Measurements from ENCODE around the gene ESPN.

ESPN gene

DNA sequence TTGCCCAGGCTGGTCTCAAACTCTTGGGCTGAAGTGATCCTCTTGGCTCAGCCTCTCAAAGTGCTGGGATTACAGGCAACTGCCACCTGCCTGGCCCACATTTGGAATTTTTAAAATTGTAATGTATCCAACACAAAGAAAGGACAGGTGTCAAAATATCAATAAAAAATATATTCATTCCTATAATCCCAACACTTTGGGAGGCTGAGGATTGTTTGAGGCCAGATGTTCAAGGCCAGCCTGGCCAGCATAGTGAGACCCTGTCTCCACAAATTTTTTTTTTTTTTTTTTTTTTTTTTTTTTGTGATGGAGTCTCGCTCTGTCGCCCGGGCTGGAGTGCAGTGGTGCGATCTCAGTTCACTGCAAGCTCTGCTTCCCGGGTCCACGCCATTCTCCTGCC, 14.8 kb upstream of the ESPN start:
- DNase-seq (ENCODE audit: low read depth, low spot score), result no peak

DNA sequence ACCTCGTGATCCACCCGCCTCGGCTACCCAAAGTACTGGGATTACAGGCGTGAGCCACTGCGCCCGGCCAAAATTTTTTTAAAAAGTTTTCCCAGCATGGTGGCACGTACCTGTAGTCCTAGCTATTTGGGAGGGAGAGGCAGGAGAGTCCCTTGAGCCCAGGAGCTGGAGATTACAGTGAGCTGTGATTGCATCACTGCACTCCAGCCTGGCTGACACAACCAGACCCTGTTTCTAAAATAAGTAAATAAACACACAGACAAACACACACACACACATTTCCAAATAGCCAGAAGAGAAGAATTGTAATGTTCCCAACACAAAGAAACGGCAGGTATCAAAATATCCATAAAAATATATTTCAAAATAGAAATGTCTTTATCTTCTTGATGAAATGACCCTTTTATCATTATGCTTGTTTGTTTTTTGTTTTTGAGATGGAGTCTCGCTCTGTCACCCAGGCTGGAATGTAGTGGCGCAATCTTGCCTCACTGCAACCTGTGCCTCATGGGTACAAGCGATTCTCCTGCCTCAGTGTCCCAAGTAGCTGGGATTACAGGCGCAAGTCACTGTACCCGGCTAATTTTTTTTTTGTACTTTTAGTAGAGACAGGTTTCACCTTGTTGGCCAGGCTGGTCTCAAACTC, 14.2 kb upstream of the ESPN start:
- no peak for DNase-seq (ENCODE audit: low read depth, low spot score)

DNA sequence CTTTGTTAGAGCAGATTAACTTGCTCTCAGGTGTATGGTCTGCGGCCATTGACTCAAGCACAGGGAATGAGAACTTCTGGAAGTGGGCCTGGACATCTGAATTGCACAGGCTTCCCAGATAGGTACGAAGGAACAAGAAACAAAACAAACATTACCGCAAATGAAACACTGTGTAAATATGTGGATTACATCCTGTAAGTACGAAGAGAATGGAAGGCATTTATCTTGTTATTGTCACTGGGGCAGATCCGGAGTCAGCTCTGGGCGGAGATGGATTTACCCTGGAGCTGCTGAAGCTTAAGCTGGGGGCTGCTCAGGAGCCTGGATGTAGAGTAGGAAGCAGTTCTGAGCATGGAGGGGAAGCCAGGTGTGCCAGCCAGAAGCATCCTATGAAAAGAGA, 11.7 kb upstream of the ESPN start:
- DNase-seq (ENCODE audit: low read depth, low spot score), result no peak

DNA sequence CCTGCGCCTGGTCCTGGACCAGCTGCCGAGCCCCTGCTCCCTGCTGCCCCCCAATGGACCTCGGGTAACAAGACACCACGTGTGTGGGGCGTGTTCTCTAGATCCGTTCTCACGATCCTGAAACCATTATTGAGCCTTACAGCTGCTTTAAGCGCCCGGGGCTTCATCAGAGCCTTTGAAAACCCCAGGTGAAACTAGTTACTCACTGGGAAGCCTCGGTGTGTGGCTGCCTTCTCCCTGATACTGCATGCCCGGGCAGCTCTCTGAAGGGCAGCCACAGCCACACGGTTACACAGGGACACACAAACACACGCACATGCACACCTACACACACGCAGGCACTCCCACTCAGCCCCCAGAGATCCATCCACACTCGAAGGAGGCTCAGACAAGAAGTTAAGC, 10.1 kb upstream of the ESPN start:
- peak; percentile 92 for DNase-seq (ENCODE audit: low read depth, low spot score)

DNA sequence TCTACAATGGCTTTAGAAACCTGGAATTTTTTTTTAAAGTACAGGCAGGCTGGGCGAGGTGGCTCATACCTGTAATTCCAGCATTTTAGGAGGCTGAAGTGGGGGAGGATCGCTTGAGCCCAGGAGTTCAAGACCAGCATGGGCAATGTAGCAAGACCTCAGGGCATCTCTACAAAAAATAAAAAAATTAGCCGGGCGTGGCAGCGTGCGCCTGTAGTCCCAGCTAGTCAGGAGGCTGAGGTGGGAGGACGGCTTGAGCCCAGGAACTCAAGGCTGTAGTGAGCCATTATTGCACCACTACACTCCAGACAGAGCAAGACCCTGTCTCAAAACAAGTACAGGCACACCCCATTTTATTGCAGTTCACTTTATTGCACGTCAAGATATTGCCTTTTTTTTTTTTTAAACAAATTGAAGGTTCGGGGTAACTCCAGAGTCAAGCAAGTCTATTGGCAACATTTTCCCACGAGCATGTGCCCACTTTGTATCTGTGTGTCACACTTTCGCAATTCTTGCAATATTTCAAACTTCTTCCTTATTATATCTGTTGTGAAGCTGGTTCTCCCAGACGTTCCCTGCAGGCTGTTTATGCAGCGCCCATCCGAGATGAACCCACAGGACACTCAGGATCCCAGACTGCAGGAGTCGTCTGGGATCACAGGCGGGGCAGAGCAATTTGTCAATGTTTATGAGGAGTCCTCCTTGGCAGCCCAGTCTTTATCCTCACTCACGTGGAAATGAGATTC, 9.5 kb upstream of the ESPN start:
- DNase-seq (ENCODE audit: low read depth, low spot score), result no peak

DNA sequence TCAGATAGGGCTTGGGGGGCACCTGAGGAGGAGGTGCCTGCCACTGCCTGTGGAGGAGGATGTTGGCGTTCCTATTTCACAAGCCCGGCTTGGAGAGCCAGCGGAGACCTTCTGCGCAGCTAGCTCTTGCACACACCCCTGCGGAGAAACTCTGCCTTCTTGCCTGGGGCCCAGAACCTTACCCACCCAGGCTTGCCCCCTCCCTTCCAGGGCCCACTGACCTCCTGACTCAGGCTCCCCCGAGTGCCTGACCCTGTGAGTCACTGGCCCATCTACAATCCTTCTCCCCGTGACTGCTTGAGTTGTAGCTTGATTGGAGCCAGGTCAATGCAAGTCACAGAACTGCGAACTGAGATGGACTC, 8.3 kb upstream of the ESPN start:
- no peak for DNase-seq (ENCODE audit: low read depth, low spot score)

DNA sequence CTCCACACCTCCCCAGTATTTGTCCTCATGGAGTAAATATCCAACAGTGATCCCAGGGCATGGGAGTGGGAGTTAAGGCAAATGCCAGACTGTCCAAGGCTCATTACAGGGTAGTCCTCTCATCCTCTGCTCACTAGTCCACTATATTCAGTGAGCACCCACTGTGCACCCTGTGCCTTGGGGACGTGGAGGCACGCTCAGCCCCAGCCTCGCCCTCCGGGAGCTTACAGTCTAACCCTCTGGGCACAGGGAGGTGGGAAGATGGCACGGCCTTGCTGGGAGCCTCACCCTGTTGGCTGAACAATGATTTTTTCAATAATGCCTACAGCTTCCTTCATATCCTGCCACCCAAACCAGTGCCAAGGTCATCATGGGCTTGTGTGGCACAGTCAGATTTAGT, 7.7 kb upstream of the ESPN start:
- no peak for DNase-seq (ENCODE audit: low read depth, low spot score)

DNA sequence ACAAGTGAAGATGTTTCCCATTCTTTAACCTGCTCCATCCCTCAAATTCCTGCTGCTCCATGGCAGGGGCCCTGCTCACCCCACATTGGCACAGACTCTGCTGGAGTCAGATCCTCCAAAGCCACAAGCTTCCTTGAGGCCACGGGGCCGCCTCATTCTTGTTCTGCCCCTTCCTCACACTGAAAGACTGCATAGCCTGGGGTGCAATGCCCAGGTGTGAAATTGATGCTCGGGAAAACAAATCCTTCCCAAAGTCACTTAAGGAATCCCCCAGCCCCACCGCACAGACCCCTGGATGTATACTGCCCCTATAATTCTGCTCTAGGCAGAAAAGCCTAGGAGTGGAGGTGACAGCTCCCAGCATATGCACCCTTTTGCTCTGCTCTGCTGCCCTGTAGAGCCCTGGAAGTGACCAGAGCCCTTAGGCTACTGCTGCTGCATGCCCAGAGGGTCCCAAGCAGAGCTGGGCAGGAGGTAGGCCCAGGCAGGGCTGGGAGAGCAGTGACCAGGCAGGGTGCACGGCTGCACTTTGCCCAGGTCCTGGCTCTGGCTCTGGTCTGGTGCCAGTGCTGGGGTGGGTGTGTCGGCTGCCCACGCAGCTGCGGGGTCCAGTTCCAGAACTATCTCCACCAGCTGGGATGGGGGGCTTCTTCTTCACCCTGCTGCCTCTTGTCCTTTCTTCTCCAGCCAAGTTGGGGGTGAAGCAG, 6.5 kb upstream of the ESPN start:
- no peak for DNase-seq (ENCODE audit: low read depth, low spot score)

DNA sequence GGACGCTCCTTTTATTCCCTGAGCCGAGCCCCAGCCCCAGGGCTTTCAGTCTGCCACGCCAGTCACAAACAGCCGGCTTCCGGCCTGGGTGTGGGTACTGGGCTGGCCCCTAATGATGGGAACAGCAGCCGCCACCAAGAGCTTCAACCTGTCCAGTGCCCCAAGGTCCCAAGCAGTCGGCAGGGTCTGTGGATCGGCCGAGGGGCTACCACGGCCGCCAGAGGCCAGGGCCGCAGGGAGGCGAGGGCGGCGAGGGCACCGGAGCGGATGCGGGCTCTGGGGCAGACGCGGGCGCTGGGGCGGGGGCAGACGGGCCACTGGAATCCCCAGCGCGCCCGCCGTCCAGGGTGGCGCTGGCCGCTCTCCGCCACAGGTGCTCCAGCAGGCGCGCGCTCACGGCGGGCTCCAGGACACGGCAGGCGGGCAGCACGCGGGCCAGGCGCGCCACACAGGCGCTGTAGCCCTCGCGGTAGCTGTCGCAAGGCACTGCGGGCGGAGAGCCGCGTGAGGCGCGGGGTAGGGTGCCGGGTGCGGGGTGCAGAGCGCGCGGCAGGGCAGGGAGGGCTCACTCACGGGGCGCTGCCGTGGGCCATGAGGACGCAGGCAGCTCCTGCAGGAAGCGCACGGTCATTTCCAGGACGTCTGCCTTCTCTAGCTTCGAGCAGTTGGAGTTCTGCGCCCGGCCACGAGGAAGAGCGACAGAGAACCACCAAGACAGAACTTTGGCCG, 5.7 kb upstream of the ESPN start:
- DNase-seq (ENCODE audit: low read depth, low spot score), result no peak

DNA sequence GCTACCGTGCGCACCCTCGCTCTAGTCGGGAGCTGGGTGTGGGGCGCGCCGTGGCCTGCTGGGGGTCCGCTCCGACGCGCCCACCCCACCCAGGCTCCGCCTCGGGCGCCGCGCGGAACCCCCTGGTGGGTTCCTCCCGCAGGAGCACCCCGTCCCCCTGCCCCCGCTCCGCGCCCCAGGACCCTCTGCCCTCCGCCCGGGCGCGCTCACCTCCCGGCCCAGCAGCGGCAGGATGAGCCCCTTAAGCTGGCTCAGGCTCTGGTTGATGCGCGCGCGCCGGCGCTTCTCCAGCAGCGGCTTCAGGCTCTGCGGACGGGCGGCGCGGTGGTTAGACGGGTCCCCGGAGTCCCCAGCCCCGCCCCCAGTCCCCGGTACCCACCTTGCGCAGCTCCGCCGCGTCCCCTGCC, 5.2 kb upstream of the ESPN start:
- no peak for DNase-seq (ENCODE audit: low read depth, low spot score)

DNA sequence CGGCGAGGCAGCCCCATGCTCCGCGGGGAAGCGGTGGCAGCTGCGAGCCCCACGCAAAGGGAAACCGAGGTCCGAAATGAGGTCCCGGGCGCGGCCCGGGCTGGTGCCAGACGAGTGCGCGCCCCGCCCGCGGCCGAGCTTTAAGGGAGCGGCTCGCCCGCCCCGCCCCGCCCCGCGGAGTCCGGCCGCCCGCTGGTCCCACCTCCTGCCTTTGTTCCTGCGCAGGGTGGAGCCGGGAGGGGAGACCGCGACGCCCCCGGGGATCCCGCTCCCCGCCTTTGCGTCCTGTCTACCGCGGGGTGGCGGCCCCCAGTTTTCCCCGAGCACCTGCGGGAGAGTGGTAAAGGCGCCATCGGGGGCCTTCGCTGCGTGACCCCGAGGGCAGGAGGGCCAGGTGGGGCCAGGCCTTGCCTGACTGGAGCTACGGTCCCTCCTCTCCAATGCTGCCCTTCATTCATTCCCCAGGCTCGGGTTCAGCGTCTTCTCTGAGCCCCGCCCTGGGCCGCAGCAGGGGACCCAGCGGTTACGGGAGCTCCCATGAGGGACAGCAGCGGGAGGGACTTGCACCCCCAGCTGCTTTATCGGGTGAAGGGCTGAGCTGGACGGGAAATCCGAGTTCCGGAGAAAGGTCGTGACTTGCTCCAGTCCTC, 4.6 kb upstream of the ESPN start, which contains the start of gene HES2:
HES2 (minus strand) TSS at position 116 of the 650 bp plus-strand sequence; CDS start at position 17, 99 bp downstream.
- DNase-seq (ENCODE audit: low read depth, low spot score), result peak; percentile 40

DNA sequence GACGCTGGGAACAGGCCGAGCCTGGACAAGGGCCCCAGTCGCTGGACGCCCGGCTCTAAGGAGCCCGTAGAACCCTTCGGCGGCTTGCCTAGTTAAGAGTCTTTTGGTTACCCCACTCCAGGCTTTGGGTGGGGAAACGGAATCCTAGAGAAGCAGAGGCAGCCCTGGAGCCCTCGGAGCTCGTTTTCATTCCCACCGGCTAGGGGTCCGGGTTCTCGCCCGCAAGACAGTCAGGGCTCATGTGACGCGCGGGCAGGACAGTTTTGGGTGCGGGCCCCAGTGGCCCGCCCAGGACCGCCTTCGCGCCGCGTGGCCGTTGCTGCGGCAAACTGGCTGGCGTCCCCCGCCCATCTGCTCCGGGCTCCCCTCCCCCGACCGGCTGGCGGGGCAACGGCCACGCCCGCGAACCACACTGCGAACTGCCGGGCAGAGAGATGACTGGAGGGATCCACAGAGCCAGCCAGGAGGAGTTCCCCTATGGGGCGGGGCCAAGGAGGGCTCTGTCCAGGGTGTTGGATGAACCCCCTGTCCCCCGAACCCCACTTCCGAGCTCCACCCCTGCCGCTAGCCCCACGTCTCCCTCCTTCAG, 4.0 kb upstream of the ESPN start:
- DNase-seq (ENCODE audit: low read depth, low spot score), result peak; percentile 26

DNA sequence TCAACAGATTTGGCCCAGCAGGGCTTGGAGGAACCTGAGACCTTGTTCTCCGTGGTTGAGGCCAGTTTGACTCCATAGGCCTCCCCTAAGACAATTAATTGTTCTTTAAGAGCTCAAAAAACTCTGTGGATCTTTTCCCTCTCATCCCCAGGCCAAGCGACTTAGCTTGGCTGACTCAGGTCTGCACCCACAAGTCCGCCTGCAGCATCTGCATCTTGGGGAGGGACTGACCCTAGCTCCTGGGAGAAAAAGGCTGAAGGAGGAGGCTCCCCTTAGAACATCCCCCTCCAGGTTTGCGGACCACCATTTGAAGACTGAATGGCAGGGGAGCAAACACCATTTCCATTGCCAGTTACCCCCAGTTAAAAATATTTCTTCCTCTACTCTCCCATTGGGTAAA, 3.3 kb upstream of the ESPN start:
- no peak for DNase-seq (ENCODE audit: low read depth, low spot score)

DNA sequence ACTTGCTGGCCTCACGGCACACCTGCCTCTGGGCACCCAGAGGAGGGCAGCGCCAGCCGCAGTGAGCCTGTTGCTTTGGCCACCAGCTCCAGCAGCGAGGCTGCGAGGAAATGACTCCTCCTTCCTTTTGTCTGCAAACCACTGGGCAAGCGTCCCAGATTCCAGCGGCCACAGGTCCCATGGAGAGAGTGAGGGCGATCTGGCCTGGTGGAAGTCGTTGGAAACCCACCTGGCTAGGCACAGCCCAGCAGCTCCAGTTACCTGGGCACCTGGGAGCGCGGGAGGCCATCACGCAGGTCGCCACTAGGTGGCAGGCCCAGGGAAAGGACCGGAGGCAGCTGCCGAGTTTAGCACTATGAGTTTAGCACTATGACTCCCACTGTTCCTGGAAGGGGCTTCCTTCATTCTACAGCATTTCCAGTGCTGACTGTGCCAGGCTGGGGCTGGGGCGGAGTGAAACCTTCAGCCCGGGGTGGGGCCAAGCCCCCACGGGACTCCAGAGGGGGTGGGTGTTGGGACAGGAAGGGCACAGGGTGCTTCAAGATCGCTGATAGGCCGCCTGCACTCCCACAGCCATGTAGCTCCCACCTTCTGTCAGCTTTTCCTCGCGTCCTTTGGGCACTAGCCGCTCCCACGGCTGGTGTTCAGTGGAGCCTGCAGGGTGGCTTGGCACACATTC, 1.1 kb upstream of the ESPN start:
- DNase-seq (ENCODE audit: low read depth, low spot score), result peak; percentile 80

DNA sequence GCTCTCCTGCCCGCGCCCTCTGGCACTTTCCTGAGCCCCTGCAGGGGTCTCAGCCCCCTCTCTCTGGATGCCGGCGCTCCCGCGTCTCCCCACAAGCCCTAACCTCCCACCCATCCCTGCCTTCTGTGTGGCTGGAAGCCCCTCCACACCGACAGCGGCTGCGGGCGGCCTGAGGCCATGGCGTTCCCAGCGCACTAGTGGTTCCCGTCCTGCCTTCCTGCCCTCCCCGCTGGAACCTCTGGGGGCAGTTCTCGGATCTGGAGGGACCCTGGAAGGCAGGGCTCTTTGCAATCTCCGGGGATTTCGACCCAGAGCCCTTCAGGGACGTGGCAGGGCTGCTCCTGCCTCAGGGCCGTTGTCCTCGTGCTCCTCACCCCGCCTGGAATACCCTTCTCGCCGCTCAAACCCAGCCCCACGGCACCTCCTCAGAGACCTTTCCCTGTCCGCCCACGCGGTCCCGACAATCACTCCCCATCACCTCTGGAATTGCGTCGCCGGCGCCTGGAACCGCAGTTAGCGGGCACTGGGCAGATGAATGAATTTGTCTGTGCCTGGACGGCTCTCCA, 493 bp upstream of the ESPN start:
- DNase-seq (ENCODE audit: low read depth, low spot score), result peak; percentile 34

DNA sequence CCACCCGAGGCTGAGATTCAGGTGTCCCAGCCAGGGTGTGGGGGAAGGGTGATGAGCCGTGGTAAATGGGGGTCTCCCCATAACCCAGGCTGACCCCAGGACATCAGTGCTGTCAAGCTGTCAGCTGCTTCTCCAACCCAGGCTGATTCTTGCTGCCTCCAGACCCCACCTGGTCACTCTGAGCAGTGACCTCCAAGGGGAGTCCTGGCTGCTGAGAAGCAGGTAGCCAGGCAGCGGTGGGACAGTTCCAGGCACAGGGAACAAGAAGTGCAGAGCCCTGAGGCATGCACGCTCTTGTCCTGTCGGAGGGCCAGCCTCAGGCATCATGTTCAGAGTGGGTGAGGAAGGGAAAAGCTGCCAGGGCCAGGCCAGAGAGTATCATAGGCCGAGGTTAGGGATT, 1.1 kb downstream of the ESPN start:
- DNase-seq (ENCODE audit: low read depth, low spot score), result no peak

DNA sequence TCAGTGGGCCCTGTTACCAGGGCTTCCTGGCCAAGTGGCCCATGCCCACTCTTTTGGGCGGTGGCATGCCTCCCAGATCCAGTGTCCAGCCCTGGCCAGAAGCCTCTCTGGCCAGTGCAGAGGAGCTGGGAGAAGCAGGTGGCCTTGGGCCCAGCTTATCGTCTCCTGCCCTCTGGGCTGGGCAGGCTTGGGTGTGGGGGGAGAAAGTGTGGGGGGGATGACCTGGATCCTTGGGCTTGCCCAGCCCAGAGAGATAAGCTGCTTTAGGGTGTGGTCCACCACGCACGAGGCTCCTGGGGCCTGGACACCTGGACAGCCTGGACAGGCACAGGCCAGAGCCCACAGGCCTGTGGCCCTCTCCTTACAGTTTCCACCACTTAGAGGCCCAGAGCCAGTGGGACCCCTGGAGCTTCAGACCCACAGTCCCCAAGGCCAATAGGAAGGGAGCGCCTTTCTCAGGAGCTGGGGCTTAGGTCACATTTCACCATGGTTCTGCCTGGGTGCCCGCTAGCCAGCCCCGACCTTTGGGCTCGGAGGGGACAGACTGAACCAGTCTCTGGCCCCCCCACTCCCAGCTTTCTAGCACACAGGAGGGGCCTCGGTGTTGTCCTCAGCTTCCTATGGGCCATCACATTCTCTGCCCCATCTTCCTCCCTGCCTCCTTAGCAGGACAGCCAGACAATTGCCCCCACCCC, 1.8 kb downstream of the ESPN start:
- DNase-seq (ENCODE audit: low read depth, low spot score), result no peak

DNA sequence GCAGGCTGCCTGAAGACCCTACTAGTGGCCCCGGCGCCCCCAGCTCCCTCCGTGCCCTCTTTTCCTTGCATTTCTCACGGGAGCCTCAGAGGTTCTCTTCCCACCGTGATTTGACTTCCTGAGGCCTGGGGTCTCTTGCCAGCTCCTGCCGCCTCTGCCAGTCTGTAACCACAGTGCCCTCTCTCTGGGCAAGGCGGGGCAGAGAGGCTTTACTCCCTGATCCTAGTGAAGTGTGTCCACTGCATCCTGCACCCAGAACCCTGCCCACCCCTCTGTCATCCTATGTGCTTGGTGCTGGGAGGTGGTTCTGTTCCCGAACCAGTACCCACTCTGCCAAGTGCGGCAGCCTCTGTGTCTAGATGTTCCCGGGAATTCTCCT, 2.4 kb downstream of the ESPN start:
- no peak for DNase-seq (ENCODE audit: low read depth, low spot score)

DNA sequence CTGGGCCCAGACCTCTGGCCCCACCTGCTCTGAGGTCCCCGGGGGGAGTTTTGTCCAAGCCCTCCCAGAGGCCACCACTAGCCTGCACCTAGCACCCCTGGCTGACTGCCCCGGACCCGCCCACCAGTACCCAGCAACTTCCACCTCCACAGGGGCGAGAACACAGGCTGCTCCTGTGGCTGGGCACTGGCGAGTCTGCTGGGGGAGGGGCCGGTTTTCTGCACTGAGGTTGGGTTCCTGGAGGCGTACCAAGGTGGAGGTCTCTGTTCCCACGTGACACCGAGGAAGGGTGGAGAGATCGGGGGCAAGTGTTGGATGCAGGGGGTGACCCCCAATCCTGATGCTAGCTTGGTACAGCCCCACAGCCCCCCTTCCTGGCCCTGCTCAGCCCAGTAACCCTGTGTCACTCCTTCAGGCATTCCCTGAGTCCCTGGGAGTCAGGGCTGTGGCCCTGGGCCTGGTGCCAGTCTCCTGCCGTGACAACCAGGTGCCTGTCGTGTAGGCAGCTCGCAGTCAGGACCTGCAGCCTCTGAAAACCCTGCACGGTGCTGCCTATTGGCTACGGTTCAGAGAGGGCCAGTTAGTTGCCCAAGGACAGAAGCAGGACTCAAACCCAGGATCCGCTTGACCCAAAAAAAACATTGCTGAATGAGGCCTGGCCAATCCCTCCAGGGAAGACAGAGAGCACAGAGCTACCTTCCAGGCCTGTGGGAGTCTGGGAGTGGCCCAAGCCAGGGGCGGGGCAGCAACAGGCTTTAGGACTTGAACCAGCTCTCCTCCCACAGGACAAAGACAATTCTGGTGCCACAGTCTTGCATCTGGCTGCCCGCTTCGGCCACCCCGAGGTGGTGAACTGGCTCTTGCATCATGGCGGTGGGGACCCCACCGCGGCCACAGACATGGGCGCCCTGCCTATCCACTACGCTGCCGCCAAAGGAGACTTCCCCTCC, 3.1 kb downstream of the ESPN start:
- no peak for DNase-seq (ENCODE audit: low read depth, low spot score)
